ENCODE results near the gene PLXNC1.

DNA sequence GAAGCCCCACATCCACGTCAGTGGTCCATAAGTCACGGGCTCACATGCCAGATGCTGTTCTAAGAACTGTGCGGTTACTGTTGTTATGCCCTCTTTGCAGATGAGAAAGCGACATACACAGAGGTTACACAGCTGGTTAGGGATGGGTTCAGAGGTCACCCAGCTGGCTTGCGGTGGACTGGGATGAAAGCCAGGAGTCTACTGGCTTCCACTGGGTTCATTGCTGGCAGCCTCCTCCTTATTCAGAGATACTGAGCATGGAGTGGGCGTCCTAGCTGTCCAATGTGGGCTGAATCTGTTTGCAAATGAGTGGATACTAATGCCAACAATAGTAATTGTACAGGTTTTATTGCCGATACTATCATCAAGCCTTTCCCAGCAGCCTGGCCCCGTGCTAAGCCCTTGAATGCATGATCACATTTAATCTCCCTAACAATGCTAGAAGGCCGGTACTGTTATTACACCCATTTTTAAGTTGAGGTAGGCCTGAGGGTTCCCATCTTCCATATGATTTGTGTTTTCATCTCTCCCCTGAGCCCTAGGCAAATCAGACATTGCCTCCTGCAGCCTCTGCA, 129.1 kb downstream of the PLXNC1 start:
- TF ChIP-seq POLR2AphosphoS5 (IDR thresholded peaks at IDR 0.05; ENCODE audit: low read depth, low read length) (no peak), EZH2phosphoT487 (IDR thresholded peaks at IDR 0.05; ENCODE audit: borderline replicate concordance, low read depth) (no peak), EP300 (IDR thresholded peaks at IDR 0.05; ENCODE audit: borderline replicate concordance in 1 of 2, low read depth in 1 of 2, low read length in 1 of 2) (no peak), FOXJ3 (CRISPR knock-in tag; IDR thresholded peaks at IDR 0.05) (no peak), GATA2 (CRISPR knock-in tag; IDR thresholded peaks at IDR 0.05) (no peak), JUND (IDR thresholded peaks at IDR 0.05) (no peak)
- TF ChIP-seq, protein P1, sequence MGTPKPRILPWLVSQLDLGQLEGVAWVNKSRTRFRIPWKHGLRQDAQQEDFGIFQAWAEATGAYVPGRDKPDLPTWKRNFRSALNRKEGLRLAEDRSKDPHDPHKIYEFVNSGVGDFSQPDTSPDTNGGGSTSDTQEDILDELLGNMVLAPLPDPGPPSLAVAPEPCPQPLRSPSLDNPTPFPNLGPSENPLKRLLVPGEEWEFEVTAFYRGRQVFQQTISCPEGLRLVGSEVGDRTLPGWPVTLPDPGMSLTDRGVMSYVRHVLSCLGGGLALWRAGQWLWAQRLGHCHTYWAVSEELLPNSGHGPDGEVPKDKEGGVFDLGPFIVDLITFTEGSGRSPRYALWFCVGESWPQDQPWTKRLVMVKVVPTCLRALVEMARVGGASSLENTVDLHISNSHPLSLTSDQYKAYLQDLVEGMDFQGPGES (IDR thresholded peaks at IDR 0.05; ENCODE audit: low read depth, low read length): no peak
- TF ChIP-seq, protein P2, sequence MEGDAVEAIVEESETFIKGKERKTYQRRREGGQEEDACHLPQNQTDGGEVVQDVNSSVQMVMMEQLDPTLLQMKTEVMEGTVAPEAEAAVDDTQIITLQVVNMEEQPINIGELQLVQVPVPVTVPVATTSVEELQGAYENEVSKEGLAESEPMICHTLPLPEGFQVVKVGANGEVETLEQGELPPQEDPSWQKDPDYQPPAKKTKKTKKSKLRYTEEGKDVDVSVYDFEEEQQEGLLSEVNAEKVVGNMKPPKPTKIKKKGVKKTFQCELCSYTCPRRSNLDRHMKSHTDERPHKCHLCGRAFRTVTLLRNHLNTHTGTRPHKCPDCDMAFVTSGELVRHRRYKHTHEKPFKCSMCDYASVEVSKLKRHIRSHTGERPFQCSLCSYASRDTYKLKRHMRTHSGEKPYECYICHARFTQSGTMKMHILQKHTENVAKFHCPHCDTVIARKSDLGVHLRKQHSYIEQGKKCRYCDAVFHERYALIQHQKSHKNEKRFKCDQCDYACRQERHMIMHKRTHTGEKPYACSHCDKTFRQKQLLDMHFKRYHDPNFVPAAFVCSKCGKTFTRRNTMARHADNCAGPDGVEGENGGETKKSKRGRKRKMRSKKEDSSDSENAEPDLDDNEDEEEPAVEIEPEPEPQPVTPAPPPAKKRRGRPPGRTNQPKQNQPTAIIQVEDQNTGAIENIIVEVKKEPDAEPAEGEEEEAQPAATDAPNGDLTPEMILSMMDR (IDR thresholded peaks at IDR 0.05): no peak

Data from SK-N-SH (cell line).